ENCODE data around the gene DHX9.
"Not testable (repeated sequence)": the region's sequence is repeated elsewhere in the genome, so short reads cannot be mapped to it uniquely, and the experiment has no call there.

The DHX9 gene

DNA sequence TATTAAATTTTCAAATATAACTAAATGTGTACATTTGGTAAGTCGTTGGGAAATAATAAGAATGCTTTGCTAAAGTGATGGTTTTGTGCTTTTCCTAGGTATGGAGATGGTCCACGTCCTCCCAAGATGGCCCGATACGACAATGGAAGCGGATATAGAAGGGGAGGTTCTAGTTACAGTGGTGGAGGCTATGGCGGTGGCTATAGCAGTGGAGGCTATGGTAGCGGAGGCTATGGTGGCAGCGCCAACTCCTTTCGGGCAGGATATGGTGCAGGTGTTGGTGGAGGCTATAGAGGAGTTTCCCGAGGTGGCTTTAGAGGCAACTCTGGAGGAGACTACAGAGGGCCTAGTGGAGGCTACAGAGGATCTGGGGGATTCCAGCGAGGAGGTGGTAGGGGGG is 47.8 kb downstream of the DHX9 start:
- peaks cover 48% of the 10 kb centered on the region for H3K36me3 ChIP-seq (ENCODE audit: insufficient read depth, low read length)
- H3K4me1 ChIP-seq (ENCODE audit: control insufficient read depth, insufficient read depth, low read length, unreplicated experiment): no peaks in the 10 kb centered on the region
- H3K4me3 ChIP-seq (ENCODE audit: low read depth, low read length): no peak overlapping the region

GRCh38 chr1:182888736-182889531 is 49.8 kb downstream of the DHX9 start:
- peaks cover 44% of the 10 kb centered on the region for H3K36me3 ChIP-seq (ENCODE audit: insufficient read depth, low read length)
- H3K79me2 ChIP-seq (ENCODE audit: control insufficient read depth, insufficient read depth, low read length, unreplicated experiment): no peaks in the 10 kb centered on the region
- H3K27ac ChIP-seq (ENCODE audit: low read depth, low read length): no peak overlapping the region
- H2AFZ ChIP-seq (ENCODE audit: low read length, unreplicated experiment): no peak overlapping the region
- no peak overlapping the region for H3K4me3 ChIP-seq (ENCODE audit: low read depth, low read length)
- no peaks in the 10 kb centered on the region for H3K4me1 ChIP-seq (ENCODE audit: control insufficient read depth, insufficient read depth, low read length, unreplicated experiment)
- no peaks in the 10 kb centered on the region for H3K27me3 ChIP-seq (ENCODE audit: insufficient read depth, low read length)

More for the DNA sequence above, 47.8 kb downstream of the DHX9 start:
- H3K27me3 ChIP-seq (ENCODE audit: insufficient read depth, low read length): no peaks in the 10 kb centered on the region
- no peak overlapping the region for H2AFZ ChIP-seq (ENCODE audit: low read length, unreplicated experiment)
- no peak overlapping the region for H3K27ac ChIP-seq (ENCODE audit: low read depth, low read length)
- no peaks in the 10 kb centered on the region for H3K79me2 ChIP-seq (ENCODE audit: control insufficient read depth, insufficient read depth, low read length, unreplicated experiment)

DNA sequence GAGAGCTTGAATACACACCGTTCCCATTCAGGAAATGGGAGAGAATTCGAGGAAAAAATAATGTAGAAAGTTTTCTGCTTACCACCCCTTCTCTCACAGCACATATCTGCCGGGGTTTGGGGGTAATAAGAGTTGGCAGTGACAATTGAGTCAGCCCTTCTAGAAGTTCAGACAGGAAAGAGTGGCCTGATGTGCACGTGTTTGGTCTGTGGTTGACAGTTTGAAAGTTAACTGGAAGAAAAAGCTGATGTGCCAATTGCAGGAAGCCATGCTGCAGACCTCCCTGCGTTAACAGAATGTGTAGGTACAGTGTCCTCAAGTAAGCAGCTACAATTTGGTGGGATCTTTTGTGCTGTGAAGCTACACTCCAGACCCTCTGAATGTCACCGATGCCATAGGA is 50.9 kb downstream of the DHX9 start:
- H3K27ac ChIP-seq (ENCODE audit: low read depth, low read length): no peak overlapping the region
- no peaks in the 10 kb centered on the region for H3K27me3 ChIP-seq (ENCODE audit: insufficient read depth, low read length)
- peaks cover 37% of the 10 kb centered on the region for H3K36me3 ChIP-seq (ENCODE audit: insufficient read depth, low read length)
- no peak overlapping the region for H3K4me3 ChIP-seq (ENCODE audit: low read depth, low read length)
- no peaks in the 10 kb centered on the region for H3K4me1 ChIP-seq (ENCODE audit: control insufficient read depth, insufficient read depth, low read length, unreplicated experiment)
- H2AFZ ChIP-seq (ENCODE audit: low read length, unreplicated experiment): no peak overlapping the region
- no peaks in the 10 kb centered on the region for H3K79me2 ChIP-seq (ENCODE audit: control insufficient read depth, insufficient read depth, low read length, unreplicated experiment)

- Histone ChIP-seq H3K4me3 (ENCODE audit: low read depth, low read length) (no peak overlapping the region), H3K36me3 (ENCODE audit: insufficient read depth, low read length) (peaks cover 28% of the 10 kb centered on the region), H2AFZ (ENCODE audit: low read length, unreplicated experiment) (no peak overlapping the region), H3K4me1 (ENCODE audit: control insufficient read depth, insufficient read depth, low read length, unreplicated experiment) (no peaks in the 10 kb centered on the region), H3K79me2 (ENCODE audit: control insufficient read depth, insufficient read depth, low read length, unreplicated experiment) (no peaks in the 10 kb centered on the region), H3K27me3 (ENCODE audit: insufficient read depth, low read length) (no peaks in the 10 kb centered on the region), H3K27ac (ENCODE audit: low read depth, low read length) (no peak overlapping the region)
These were observed 51.9 kb downstream of the DHX9 start for GRCh38 chr1:182890927-182891610.

DNA sequence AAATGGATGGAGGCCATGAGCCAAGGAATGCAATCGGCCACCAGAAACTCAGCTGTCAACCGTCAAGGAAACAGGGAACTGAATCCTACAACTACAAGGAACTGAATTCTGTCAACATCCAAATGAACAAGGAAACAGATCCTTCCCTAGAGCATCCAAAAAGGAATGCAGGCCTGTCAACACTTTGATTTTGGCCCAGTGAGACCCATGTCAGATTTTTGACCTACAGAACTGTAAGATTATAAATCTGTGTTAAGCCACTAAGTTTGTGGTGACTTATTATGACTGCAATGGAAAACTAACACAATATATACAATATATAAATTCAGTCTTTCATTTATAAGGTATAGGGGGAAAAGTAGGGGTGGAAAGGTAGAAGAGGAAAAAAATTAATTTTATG is 58.5 kb downstream of the DHX9 start:
- Histone ChIP-seq H2AFZ (ENCODE audit: low read length, unreplicated experiment) (no peak overlapping the region), H3K79me2 (ENCODE audit: control insufficient read depth, insufficient read depth, low read length, unreplicated experiment) (no peaks in the 10 kb centered on the region), H3K36me3 (ENCODE audit: insufficient read depth, low read length) (no peaks in the 10 kb centered on the region)

GRCh38 chr1:182901946-182902345 is 62.8 kb downstream of the DHX9 start:
- not testable (repeated sequence) for H3K27me3 ChIP-seq (ENCODE audit: insufficient read depth, low read length); H2AFZ ChIP-seq (ENCODE audit: low read length, unreplicated experiment); H3K79me2 ChIP-seq (ENCODE audit: control insufficient read depth, insufficient read depth, low read length, unreplicated experiment); H3K4me1 ChIP-seq (ENCODE audit: control insufficient read depth, insufficient read depth, low read length, unreplicated experiment); H3K4me3 ChIP-seq (ENCODE audit: low read depth, low read length); H3K27ac ChIP-seq (ENCODE audit: low read depth, low read length); H3K36me3 ChIP-seq (ENCODE audit: insufficient read depth, low read length)

More for the DNA sequence above, 58.5 kb downstream of the DHX9 start:
- no peak overlapping the region for H3K27ac ChIP-seq (ENCODE audit: low read depth, low read length)
- no peak overlapping the region for H3K4me3 ChIP-seq (ENCODE audit: low read depth, low read length)
- H3K4me1 ChIP-seq (ENCODE audit: control insufficient read depth, insufficient read depth, low read length, unreplicated experiment): no peaks in the 10 kb centered on the region
- no peaks in the 10 kb centered on the region for H3K27me3 ChIP-seq (ENCODE audit: insufficient read depth, low read length)

GRCh38 chr1:182905321-182905720 is 66.2 kb downstream of the DHX9 start:
- Histone ChIP-seq H3K36me3 (ENCODE audit: insufficient read depth, low read length) (no peaks in the 10 kb centered on the region), H2AFZ (ENCODE audit: low read length, unreplicated experiment) (no peak overlapping the region), H3K4me1 (ENCODE audit: control insufficient read depth, insufficient read depth, low read length, unreplicated experiment) (no peaks in the 10 kb centered on the region), H3K27me3 (ENCODE audit: insufficient read depth, low read length) (no peaks in the 10 kb centered on the region), H3K4me3 (ENCODE audit: low read depth, low read length) (no peak overlapping the region), H3K27ac (ENCODE audit: low read depth, low read length) (no peak overlapping the region), H3K79me2 (ENCODE audit: control insufficient read depth, insufficient read depth, low read length, unreplicated experiment) (no peaks in the 10 kb centered on the region)

DNA sequence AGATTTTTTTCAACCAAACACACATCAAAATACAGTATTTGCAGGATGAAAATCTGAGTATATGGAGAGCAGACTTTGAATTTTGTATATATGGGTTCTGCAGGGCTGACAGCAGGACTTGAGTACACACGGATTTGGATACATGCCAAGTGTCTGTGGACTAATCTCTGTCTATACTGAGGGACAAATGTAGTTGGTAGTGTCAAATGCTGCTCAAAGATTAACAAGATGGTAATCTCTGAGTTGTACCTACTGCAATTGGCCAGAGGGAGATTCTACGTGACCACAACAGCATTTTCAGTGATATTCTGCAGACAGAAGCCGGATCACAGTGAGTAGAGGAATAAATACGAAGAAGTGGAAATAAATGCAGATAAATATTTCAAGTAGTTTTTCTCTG is 70.4 kb downstream of the DHX9 start:
- Histone ChIP-seq H3K4me3 (ENCODE audit: low read depth, low read length) (no peak overlapping the region), H2AFZ (ENCODE audit: low read length, unreplicated experiment) (no peak overlapping the region), H3K27ac (ENCODE audit: low read depth, low read length) (no peak overlapping the region), H3K36me3 (ENCODE audit: insufficient read depth, low read length) (no peaks in the 10 kb centered on the region), H3K27me3 (ENCODE audit: insufficient read depth, low read length) (no peaks in the 10 kb centered on the region), H3K79me2 (ENCODE audit: control insufficient read depth, insufficient read depth, low read length, unreplicated experiment) (no peaks in the 10 kb centered on the region), H3K4me1 (ENCODE audit: control insufficient read depth, insufficient read depth, low read length, unreplicated experiment) (no peaks in the 10 kb centered on the region)

DNA sequence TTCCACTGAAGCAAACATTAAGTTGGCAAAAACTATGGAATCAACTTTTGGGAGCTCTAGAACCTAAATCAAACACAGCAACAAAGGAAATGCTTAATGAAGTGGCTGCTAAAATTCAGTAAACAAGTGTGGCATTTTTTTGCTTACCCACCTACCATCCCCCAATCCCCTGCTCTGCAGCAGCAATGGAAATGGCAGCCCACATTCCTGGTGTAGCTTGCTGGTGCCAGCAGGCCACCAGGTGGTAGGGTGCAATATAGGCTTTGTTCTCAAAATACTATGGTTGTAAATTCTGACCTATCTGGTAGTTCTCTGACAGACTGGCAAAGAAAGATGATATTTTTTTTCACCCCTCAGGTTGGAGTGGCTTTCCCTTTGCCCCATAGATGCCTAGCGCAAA is 71.0 kb downstream of the DHX9 start:
- H3K4me1 ChIP-seq (ENCODE audit: control insufficient read depth, insufficient read depth, low read length, unreplicated experiment): no peaks in the 10 kb centered on the region
- no peak overlapping the region for H3K4me3 ChIP-seq (ENCODE audit: low read depth, low read length)
- H2AFZ ChIP-seq (ENCODE audit: low read length, unreplicated experiment): no peak overlapping the region
- H3K27ac ChIP-seq (ENCODE audit: low read depth, low read length): no peak overlapping the region
- no peaks in the 10 kb centered on the region for H3K27me3 ChIP-seq (ENCODE audit: insufficient read depth, low read length)
- no peaks in the 10 kb centered on the region for H3K79me2 ChIP-seq (ENCODE audit: control insufficient read depth, insufficient read depth, low read length, unreplicated experiment)
- no peaks in the 10 kb centered on the region for H3K36me3 ChIP-seq (ENCODE audit: insufficient read depth, low read length)

- Histone ChIP-seq H3K4me1 (ENCODE audit: control insufficient read depth, insufficient read depth, low read length, unreplicated experiment) (no peaks in the 10 kb centered on the region), H3K4me3 (ENCODE audit: low read depth, low read length) (no peak overlapping the region), H3K79me2 (ENCODE audit: control insufficient read depth, insufficient read depth, low read length, unreplicated experiment) (no peaks in the 10 kb centered on the region), H3K27ac (ENCODE audit: low read depth, low read length) (no peak overlapping the region), H3K36me3 (ENCODE audit: insufficient read depth, low read length) (no peaks in the 10 kb centered on the region), H3K27me3 (ENCODE audit: insufficient read depth, low read length) (no peaks in the 10 kb centered on the region), H2AFZ (ENCODE audit: low read length, unreplicated experiment) (no peak overlapping the region)
These were observed 74.3 kb downstream of the DHX9 start for GRCh38 chr1:182913401-182913800.

DNA sequence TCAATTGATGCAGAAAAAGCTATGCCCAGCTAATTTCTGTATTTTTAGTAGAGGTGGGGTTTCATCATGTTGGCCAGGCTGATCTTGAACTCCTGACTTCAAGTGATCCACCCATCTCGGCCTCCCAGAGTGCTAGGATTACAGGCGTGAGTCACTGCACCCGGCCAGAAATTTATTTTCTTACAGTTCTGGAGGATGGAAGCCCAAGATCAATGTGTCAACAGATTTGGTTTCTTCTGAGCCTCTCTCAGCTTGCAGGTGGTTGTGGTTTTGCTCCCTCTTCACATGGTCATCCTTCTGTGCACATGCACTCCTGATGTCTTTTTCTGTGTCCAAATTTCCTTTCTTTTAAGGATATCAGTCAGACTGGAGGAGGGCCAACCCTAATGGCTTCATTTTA is 78.2 kb downstream of the DHX9 start:
- H3K27ac ChIP-seq (ENCODE audit: low read depth, low read length): no peak overlapping the region
- H3K4me1 ChIP-seq (ENCODE audit: control insufficient read depth, insufficient read depth, low read length, unreplicated experiment): no peaks in the 10 kb centered on the region
- no peaks in the 10 kb centered on the region for H3K27me3 ChIP-seq (ENCODE audit: insufficient read depth, low read length)
- no peak overlapping the region for H2AFZ ChIP-seq (ENCODE audit: low read length, unreplicated experiment)
- H3K79me2 ChIP-seq (ENCODE audit: control insufficient read depth, insufficient read depth, low read length, unreplicated experiment): no peaks in the 10 kb centered on the region
- H3K36me3 ChIP-seq (ENCODE audit: insufficient read depth, low read length): no peaks in the 10 kb centered on the region
- H3K4me3 ChIP-seq (ENCODE audit: low read depth, low read length): no peak overlapping the region

Data from ACC112 (cell line).